HUDEP-2 (cell line): ENCODE measurements around the gene ARHGEF33.

Experiments used
- DNase-seq, 76 experiments: peaks; one replicate each; lab custom pipeline; 2025; ENCODE audit not compliant: unreplicated experiment in 76 of 76; lab: John Stamatoyannopoulos, UW

Gene ARHGEF33

DNA sequence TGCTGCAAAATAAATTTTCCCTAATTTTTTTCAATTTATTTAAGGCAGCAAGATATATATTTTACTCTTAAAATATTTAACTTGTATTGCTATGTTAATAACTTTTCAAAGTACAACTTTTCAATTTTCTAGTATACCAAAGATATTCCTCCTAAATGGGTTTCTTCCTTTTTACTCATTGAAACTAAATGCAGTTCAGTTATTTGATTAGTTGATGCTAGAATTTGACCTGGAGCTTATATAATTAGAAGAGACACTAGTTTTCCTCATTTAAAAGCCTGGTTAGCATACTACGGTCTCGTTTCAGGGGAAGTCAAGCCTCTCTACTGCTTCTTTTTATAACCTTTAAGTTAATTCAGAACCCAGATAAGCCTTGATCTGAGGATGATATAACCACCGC is at the start of gene ARHGEF33:
Gene ARHGEF33, plus strand, starts transcription at position 301 of the 400 bp plus-strand sequence. CDS start 29,573 bp downstream, outside the sequence.
- DNase-seq = no peak

DNA sequence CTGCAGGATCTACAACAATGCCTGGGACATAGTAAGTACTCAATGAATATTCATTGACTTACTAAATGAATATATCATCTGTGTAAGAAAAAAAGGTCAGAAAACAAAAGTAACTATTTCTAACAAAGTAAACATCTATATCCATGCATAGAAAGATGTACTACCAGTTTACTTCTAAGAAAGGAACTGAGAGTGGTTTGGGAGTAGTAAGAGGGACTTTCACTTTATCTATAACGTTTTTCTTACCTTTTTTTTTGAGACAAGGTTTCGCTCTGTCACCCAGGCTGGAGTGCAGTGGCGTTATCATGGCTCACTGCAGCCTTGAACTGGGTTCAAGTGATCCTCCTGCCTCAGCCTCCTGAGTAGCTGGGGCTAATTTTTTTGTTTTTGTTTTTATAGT is 39.6 kb upstream of the ARHGEF33 start:
- DNase-seq = no peak

DNA sequence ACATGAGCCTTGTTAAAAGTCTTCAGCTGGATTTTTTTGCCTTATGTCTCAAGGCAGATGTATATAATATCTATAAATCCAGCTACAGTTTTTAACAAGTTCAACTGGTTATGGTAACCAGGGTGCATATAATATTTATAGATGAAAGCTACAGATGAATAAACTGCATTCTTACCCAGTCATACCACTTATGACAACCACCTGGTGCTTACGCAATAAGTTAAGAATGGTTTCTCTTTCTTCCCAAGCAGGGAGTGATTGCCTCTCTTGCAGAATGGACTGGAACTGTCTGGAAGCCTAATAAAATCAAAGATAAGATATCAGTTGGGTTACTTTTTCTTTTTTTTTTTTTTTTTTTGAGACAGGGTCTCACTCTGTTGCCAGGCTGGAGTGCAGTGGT is 33.5 kb upstream of the ARHGEF33 start:
- DNase-seq = no peak

DNA sequence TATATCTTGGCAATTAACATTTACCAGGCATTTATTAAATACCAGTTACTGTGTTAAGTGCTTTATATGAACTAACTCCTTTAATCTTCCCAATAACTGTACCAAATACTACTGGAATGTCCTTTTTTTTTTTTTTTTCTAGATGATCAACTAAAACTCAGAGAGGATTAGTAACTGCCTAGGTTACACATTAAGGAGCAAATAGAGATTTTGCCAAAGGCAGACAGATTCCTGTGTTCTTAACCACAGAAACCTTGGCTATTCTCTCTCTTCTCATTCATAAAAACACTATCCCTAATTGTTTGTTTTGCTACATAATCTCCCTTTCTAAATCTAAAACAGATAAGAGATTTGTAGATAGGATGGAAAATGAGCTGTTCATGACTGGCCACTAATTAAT is 27.2 kb upstream of the ARHGEF33 start:
- no peak for DNase-seq

DNA sequence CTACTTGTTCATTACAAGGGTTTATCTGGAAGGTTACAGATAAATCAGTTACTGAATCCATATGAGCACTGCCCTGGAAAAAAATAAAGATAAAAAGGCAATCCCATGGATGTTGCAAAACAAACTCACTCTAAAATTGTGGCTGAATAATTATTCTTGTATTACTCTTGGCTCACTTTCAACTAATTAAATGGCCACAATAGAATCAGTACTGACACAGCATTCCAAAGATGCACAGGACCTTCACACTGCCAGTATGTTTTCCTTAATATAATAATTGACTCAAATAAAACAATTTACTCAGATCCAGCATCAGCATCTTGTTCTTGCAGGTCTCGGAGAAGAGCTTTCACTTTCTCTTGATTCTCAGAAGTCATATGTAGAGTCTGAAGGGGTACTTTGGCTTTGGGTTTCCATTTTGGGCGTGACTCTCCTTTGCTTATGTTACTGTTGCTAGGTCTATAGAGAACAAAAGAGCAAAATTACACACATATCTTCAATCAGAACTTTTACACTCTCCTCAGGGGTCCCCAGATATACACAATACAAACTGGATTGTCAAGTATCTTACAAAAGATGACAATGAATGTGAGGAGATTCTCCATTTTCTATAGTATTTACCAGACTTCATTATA is 26.5 kb upstream of the ARHGEF33 start:
- DNase-seq = no peak

DNA sequence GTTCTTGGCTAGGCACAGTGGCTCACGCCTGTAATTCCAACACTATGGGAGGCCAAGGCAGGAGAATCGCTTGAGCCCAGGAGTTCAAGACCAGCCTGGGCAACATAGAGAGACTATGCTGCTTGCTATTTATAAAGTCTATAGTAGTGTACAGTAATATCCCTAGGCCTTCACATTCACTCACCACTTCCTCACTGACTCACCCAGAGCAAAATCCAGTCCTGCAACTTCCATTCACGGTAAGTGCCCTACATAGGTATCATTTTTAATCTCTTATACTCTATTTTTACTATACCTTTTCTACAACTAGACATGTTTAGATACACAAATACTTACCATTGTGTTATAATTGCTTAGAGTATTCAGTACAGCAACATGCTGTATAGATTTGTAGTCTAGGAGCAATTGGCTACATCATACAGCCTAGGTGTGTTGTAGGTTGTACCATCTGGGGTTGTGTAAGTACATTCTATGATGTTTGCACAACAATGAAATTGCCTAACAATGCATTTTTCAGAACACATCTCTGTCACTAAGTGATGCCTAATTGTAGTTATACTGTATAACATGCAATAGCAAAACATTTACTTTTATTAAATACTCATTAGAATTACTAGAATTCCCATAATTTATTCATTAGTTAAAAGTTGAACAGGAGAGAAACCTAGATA is 22.8 kb upstream of the ARHGEF33 start:
- no peak for DNase-seq

DNA sequence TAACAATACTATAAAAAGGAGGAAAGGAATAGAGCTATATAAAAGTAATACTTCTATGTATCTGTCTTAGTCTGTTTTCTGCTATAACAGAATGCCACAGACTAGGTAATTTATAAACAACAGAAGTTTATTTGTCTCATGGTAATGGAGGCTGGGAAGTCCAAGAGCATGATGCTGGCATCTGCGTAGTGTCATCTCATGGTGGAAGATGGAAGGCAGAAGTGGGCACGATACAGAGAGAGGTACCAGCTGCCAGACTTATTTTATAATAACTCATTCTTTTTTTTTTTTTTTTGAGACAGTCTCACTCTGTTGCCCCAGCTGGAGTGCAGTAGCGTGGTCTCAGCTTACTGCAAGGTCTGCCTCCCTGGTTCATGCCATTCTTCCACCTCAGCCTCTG is 18.2 kb upstream of the ARHGEF33 start:
- no peak for DNase-seq

DNA sequence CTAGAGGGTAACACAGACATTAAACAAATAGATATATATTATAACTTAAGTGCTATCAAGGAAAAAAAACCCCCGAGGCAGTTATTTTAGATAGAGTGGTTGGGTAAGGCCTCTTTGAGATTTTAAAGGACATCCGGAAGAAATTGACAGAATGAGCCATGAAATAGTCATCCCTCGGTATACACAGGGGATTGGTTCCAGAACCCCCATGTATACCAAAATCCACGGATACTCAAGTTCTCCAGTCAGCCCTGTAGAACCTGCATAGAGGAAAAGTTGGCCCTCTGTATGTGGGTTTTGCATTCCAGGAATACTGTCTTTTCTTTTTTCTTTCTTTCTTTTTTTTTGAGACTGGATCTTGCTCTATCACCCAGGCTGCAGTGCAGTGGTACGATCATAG is 15.9 kb upstream of the ARHGEF33 start:
- no peak for DNase-seq

DNA sequence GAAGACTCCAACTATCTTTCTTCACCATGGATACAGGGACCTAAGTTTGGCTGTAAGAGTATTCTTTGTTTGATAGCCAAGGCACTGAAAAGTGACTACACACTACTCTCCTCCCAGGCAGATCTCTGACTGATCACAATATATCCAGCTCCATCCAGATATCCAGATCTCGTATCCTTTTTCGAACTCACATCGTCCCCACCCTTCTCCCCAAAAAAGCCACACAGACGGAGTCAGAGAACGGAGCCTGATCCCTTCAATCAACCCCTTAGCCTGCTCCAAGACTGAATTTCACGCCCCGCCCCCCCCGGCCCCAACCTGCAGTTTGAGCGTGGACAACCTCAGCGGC is 14.5 kb upstream of the ARHGEF33 start:
- DNase-seq = no peak

DNA sequence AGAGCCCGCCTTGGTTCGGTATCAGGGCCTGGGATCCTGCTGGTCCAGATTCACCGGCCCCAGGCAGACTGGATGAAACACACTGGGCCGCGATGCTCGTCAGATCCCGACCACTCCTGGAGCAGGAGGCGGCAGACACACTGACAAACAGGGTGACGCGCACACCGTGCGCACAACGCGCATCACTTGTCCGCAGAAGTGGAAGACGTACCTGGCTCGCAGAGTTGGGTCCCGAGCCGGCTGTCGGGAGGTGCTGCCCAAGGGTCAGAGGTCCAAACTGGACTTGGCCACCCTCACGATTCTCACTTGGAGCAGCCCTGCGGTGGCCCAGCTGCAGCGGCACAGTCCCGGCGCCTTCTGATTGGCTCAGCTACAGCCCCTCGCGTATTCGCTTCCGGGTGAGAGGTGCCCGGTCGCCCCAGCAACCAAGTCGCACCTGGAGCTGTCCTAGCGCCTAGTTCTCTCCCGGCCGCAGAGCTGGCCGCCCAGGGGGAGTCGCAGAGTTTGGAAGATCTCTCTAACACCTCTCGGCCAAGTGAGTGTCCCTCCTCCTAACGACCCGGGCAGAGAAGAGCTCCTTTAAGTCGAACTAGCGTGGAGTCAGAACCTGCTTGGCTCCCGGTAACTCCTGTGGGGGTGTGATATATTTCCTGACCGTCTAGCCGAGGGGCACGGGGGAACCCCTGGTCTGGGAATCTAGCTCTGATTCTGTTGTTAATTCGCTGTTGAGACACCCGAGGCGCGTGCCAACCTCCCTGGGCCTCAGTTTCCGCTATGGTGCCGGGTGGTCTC is 13.9 kb upstream of the ARHGEF33 start, which contains the start of the genes DHX57 and MORN2:
Gene DHX57, minus strand, starts transcription at position 359 of the 792 bp plus-strand sequence. CDS start 7,529 bp downstream, outside the sequence.
Gene MORN2, plus strand, starts transcription at position 401 of the 792 bp plus-strand sequence.
- DNase-seq = peak in 75 of 76 experiments; percentile 11 to 85 (median 69)

DNA sequence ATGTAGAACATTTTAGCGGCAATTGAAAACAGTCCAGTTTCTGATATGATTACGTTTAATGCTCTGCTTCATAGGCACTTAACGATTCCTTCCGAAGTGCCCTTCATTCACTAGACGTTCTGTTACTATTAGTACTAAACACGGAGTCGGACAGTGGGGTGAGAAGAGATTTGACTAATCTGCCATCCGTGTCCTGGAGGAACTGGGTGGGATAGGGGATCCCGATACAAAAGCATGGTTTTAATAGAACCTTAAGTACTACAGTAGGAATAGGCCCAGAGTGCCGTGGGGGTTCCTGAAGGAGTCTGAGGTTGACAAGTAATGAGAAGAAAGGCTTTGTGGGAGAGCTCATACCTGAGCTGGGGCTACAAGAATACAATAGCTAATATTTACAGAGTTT is 13.3 kb upstream of the ARHGEF33 start:
- no peak for DNase-seq

DNA sequence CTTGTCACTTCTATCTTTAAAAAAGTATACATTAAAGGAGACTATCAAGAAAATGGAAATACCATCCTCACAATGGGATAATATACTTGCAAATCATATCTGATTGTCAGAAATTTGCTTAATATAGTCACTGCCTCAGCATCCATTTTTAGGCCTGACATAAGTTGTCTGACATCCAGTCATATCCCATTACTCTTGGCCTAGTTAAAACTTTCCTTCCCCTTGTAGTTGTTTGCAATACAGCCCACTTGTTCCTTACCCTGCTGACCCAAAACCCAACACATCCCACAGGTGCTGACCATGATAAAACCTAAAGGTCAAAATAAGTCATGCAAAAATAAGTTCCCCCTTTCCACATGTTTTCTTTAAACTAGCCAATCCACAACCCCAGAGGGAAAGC is 3.6 kb upstream of the ARHGEF33 start:
- DNase-seq = no peak

DNA sequence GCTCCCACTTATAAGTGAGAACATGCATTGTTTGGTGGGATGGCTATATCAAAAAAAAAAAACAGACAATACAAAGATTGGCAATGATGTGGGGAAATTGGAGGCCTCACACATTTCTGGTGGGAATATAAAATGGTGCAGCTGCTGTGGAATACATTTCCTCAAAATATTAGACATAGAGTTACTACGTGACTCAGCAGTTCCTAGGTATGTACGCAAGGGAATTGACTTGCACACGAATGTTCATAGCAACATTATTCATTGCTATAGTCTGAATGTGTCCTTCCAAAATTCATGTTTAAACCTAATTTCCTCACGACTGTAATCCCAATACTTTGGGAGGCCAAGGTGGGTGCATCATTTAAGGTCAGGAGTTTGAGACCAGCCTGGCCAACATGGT is 2.3 kb upstream of the ARHGEF33 start:
- no peak for DNase-seq

DNA sequence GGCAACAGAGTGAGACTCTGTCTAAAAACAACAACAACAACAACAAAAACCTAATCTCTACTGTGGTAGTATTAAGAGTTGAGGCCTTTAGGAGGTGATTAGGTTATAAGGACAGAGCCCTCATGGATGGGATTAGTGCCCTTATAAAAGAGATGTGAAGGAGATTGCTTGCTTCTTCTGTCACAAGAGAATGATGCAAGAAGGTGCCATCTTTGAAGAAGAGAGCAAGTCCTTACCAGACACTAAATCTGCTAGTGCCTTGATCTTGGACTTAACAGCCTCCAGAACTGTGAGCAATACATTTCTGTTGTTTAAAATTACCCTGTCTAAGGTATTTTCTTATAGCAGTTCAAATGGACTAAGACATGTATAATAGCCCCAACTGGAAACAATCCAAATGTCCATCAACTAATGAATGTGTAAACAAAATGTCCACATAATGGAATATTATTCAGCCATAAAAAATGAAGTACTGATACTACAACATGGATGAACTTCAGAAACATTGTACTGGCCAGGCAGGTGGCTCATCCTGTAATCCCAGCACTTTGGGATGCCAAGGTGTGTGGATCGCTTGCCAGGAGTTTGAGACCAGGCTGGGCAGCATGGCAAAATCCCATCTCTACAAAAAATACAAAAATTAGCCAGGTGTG is 1.6 kb upstream of the ARHGEF33 start:
- DNase-seq = no peak

DNA sequence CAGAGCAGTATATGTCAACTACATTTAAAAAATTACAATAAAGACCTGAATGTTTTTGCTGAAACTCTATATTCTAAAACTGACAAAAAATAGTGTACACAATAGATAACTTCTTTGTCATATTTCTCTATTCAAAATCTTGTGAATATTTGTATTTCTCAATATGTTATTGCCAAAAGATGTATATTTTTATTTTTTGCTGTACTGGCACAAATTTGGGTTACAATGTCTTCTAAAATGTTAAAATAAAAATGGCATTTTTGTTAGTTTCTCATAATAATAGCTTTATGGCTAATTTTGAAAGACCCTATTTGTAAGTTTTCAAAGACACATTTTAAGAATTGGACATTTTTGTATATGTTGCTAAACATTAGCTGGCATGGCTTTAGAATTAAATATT is 630 bp upstream of the ARHGEF33 start:
- DNase-seq = no peak

DNA sequence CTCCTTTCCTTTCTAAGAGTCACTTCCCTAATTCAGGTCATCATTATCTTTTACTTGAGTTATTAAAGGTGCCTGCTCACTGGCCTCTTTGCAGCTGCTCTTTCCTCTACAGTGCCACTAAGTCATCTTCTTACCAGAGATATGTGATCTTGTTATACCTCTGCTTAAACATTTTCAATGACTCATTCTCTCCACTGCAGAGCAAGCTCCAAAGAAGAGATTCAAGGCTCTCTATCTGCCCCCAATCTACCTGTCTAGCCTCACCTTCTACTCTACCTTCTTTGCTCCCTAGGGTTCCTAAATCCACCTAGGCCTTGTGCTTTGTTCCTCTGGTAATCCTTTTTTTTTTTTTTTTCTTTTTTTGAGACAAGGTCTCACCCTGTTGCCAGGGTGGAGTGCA is 3.1 kb downstream of the ARHGEF33 start:
- DNase-seq = no peak

DNA sequence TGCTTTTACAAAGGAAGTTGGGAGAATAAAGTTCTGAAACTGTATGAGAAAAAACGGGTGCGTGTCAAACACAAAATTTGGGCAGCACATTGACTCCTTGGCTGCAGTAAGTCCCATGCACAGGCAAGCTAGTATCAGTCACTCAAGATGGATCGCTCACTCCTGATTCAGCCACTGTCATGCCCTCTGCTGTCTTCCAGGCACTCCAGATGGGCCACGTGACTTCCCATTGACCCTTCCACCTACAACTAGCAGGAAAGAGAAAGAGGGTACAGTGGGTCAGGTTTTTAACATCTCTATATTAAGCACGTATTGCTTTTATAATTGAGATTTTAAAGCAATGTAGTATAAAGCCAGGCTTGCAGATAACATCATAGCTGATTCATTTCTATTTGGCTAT is 8.6 kb downstream of the ARHGEF33 start:
- DNase-seq = no peak

DNA sequence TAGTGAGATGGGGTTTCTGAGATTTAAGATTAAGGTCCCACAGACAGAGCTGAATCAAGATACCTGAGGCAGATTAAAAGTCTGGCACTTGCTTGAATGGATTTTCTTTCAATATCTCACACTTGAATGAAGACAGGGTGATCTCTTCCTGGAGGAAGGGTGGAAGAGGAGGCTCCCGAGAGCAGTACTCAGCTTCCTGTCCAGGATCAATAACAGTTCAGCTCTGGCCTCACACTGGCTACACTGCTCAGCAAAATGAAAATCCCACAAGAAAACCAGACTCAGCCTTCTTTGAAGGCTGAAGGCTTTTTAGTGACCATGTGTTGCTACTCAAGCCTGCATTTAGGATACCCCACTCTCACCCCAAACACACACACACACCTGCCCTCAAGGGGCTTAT is 11.1 kb downstream of the ARHGEF33 start:
- no peak for DNase-seq

DNA sequence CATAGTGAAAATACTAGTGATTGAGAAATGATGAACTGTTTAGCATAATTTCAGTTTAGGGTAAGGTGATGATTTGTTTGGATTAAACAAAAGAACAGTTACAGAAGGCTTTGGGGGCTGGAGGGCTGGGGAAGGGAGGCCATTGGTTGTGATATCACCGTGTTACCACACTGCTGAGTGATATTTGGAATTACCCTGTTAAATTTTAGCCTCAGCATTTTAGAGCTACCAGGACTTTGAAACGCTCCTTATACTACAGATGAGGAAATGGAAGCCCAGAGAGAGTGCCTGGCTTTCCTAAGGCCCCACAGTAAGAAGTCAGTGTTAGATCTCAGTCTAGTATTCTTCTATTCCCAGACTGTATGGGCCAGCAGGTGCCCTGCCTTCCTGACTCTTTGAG is 15.6 kb downstream of the ARHGEF33 start:
- no peak for DNase-seq

DNA sequence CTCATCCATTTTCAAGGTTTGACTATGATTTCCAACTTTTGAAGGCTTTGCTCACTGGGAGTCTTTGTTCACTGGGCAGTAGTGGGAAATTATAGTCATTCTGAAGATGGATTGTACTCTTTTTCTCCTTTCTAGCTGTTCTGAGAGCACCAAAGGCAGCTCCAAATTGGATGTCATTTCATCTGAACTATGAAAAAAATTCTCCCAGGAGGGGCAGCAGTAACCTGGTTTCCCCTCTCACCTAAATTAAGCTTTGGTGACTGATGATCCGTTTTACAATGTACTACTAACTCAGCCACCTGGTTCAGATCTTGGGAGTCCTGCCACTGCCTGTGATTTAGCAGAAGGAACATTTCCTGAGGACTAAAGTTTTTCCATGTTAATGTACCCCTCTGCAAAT is 17.6 kb downstream of the ARHGEF33 start:
- no peak for DNase-seq
